Measurements from ENCODE around the gene SLC40A1. TPM values are rescaled to one million over a fixed set of nuclear protein-coding genes. Genes with fewer than 3 reads are reported as not detected.

The SLC40A1 gene
- total RNA-seq, 2 experiments from 2014 or later = 7.4 to 8.2 TPM

DNA sequence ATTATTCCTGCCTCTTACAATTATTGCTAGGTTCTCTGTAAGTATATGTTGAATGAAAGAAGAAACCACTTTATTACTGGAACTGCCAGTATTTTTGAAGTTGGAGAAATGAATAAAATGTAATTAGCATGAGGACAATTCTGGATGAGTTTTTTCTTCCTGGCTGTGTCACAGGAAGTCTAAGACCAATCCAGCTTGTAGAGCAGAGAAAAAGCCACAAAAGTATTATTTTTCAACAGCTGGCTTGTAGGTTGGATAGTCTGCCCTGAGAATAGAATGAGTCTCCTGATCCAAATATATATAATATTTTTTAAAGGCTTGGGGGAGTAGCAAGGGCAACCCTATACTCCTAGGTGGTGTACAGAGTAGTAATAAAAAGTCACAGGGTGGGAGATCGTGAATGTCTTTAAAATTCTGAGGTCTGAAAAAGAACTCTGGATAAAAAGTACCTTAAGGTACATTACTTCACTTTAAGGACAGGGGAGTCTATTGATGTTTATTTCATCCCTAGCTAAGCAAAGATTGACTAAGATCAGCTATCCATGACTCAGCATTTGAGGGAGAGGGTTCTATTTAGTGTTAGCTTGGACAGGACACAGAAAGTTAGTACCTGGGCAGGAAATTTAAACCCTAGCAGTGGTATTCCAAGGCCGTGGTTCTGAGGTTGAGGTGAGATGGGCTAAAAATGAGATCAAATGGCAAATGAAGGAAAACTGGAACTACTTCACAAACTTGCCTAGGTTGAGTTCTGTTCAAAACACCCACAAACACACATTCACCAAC lies 31.7 kb downstream of the SLC40A1 start:
- no peaks in the 10 kb centered on the region for H3K9me3 Mint-ChIP-seq
- no peak overlapping the region for H3K27ac Mint-ChIP-seq
- TF ChIP-seq CTCF (IDR thresholded peaks at IDR 0.05) = no peak
- H3K27me3 Mint-ChIP-seq = no peaks in the 10 kb centered on the region
- CTCF ChIA-PET = no interaction called here
- DNase-seq (no peak), ATAC-seq (ENCODE audit: poor library complexity) (no peak)
- Histone ChIP-seq H3K36me3 (ENCODE audit: insufficient read depth, low read length) (no peaks in the 10 kb centered on the region), H3K4me1 (ENCODE audit: insufficient read depth, low read length) (no peaks in the 10 kb centered on the region), H3K27ac (ENCODE audit: low read depth in 1 of 2, low read length in 2 of 2) (no peak overlapping the region), H3K9me3 (ENCODE audit: control insufficient read depth in 1 of 2, insufficient read depth in 1 of 2, low read length in 2 of 2) (no peaks in the 10 kb centered on the region), H3K4me3 (ENCODE audit: low read length) (no peak overlapping the region), H3K27me3 (ENCODE audit: control insufficient read depth in 1 of 2, insufficient read depth in 2 of 2, low read length in 2 of 2) (no peaks in the 10 kb centered on the region)
- no peaks in the 10 kb centered on the region for H3K36me3 Mint-ChIP-seq (ENCODE audit: low read depth)
- POLR2A ChIA-PET = no interaction called here
- intact Hi-C loops (cut with DNase I, micrococcal nuclease) = no loop called here
- no peaks in the 10 kb centered on the region for H3K4me1 Mint-ChIP-seq (ENCODE audit: low read depth)
- H3K4me3 Mint-ChIP-seq = no peak overlapping the region

- TF ChIP-seq CTCF (IDR thresholded peaks at IDR 0.05) = no peak
- Histone ChIP-seq H3K4me3 (ENCODE audit: low read length) (no peak overlapping the region), H3K36me3 (ENCODE audit: insufficient read depth, low read length) (no peaks in the 10 kb centered on the region), H3K9me3 (ENCODE audit: control insufficient read depth in 1 of 2, insufficient read depth in 1 of 2, low read length in 2 of 2) (no peaks in the 10 kb centered on the region), H3K27ac (ENCODE audit: low read depth in 1 of 2, low read length in 2 of 2) (no peak overlapping the region), H3K4me1 (ENCODE audit: insufficient read depth, low read length) (no peaks in the 10 kb centered on the region), H3K27me3 (ENCODE audit: control insufficient read depth in 1 of 2, insufficient read depth in 2 of 2, low read length in 2 of 2) (no peaks in the 10 kb centered on the region)
- Mint-ChIP-seq H3K36me3 (ENCODE audit: low read depth) (no peaks in the 10 kb centered on the region), H3K4me1 (ENCODE audit: low read depth) (no peaks in the 10 kb centered on the region), H3K27ac (no peak overlapping the region), H3K27me3 (no peaks in the 10 kb centered on the region), H3K4me3 (no peak overlapping the region), H3K9me3 (no peaks in the 10 kb centered on the region)
- DNase-seq = no peak
- no peak for ATAC-seq (ENCODE audit: poor library complexity)
- CTCF ChIA-PET = no interaction called here
- POLR2A ChIA-PET = no interaction called here
- intact Hi-C loops (cut with DNase I, micrococcal nuclease) = no loop called here
Measured at GRCh38 chr2:189545418-189545817, 35.2 kb downstream of the SLC40A1 start.

GRCh38 chr2:189544318-189545042 lies 36.1 kb downstream of the SLC40A1 start:
- Mint-ChIP-seq H3K4me3 (no peak overlapping the region), H3K9me3 (no peaks in the 10 kb centered on the region), H3K27ac (no peak overlapping the region), H3K36me3 (ENCODE audit: low read depth) (no peaks in the 10 kb centered on the region), H3K4me1 (ENCODE audit: low read depth) (no peaks in the 10 kb centered on the region), H3K27me3 (no peaks in the 10 kb centered on the region)
- H3K27me3 ChIP-seq (ENCODE audit: control insufficient read depth in 1 of 2, insufficient read depth in 2 of 2, low read length in 2 of 2) = no peaks in the 10 kb centered on the region
- ChIA-PET CTCF (no interaction called here), POLR2A (no interaction called here)
- TF ChIP-seq CTCF (IDR thresholded peaks at IDR 0.05) = no peak
- no peak overlapping the region for H3K27ac ChIP-seq (ENCODE audit: low read depth in 1 of 2, low read length in 2 of 2)
- H3K4me1 ChIP-seq (ENCODE audit: insufficient read depth, low read length) = no peaks in the 10 kb centered on the region
- no peaks in the 10 kb centered on the region for H3K9me3 ChIP-seq (ENCODE audit: control insufficient read depth in 1 of 2, insufficient read depth in 1 of 2, low read length in 2 of 2)
- no peaks in the 10 kb centered on the region for H3K36me3 ChIP-seq (ENCODE audit: insufficient read depth, low read length)
- H3K4me3 ChIP-seq (ENCODE audit: low read length) = no peak overlapping the region
- no peak for DNase-seq
- ATAC-seq (ENCODE audit: poor library complexity) = no peak
- intact Hi-C loops (cut with DNase I, micrococcal nuclease) = no loop called here

Data from CD4-positive, alpha-beta T cell (primary cell).